Naive thymus-derived CD4-positive, alpha-beta T cell (primary cell): ENCODE results near the gene PRKCI. TPM values are rescaled to one million over a fixed set of nuclear protein-coding genes. Genes with fewer than 3 reads are reported as not detected.
"Not testable (repeated sequence)": the region's sequence is repeated elsewhere in the genome, so short reads cannot be mapped to it uniquely, and the experiment has no call there.

ENCODE experiments used
- ATAC-seq: fragments of 150-1000 bp; cut with Tn5 transposase; 2 replicates; pipeline ENCODE4 v1.10.0; 2021; ENCODE audit warnings: mild to moderate bottlenecking, moderate library complexity
- CTCF ChIA-PET: fragments of 350-600 bp; sonication (Branson Sonifier 250); formaldehyde crosslinking; loops from one replicate; lab custom pipeline; 2021; ENCODE audit warnings: antibody characterized with exemption; lab: Charles Lee
- POLR2A ChIA-PET: fragments of 350-600 bp; sonication (Branson Sonifier 250); formaldehyde crosslinking; loops from one replicate; lab custom pipeline; 2021; ENCODE audit warnings: antibody characterized with exemption, inconsistent platforms; lab: Charles Lee
- DNase-seq, 9 donors: peaks; one replicate each; pipeline versions ENCODE4 v3.0.0 to v3.0.0-alpha.2; 2020 to 2022; ENCODE audit warnings: mixed read lengths in 1 of 9
- H3K27ac ChIP-seq: one replicate; pipeline ENCODE4 v1.7.0; 2013; ENCODE audit warnings: mild to moderate bottlenecking, low read depth, low read length, moderate library complexity
- H3K27me3 ChIP-seq, 2 donors: one replicate each; pipeline ENCODE4 v1.7.0; 2013; ENCODE audit warnings: low read length in 2 of 2, mild to moderate bottlenecking in 2 of 2, moderate library complexity in 2 of 2; ENCODE audit not compliant: control insufficient read depth in 2 of 2, insufficient read depth in 2 of 2
- H3K36me3 ChIP-seq, 3 experiments: 1 replicate in 2 of 3; 2 replicates in 1 of 3; pipeline ENCODE4 v1.7.0; 2013; ENCODE audit warnings: low read length in 3 of 3, mild to moderate bottlenecking in 3 of 3, moderate library complexity in 1 of 3; ENCODE audit not compliant: insufficient read depth in 3 of 3, control insufficient read depth in 2 of 3
- H3K4me1 ChIP-seq, 2 donors: one replicate each; pipeline ENCODE4 v1.7.0; 2013; ENCODE audit warnings: low read length in 2 of 2, mild to moderate bottlenecking in 2 of 2, moderate library complexity in 1 of 2; ENCODE audit not compliant: control insufficient read depth in 2 of 2, insufficient read depth in 2 of 2
- H3K4me3 ChIP-seq: 2 replicates; pipeline ENCODE4 v1.7.0; 2013; ENCODE audit warnings: mild to moderate bottlenecking, low read length
- H3K9me3 ChIP-seq, 3 experiments: 1 replicate in 2 of 3; 2 replicates in 1 of 3; pipeline ENCODE4 v1.7.0; 2013; ENCODE audit warnings: low read length in 3 of 3; ENCODE audit not compliant: control insufficient read depth in 2 of 3
- H3K27ac Mint-ChIP-seq, 9 donors: one replicate each; pipeline ENCODE4 v1.8.0; 2020 to 2022; ENCODE audit warnings: mixed read lengths in 9 of 9, mild to moderate bottlenecking in 8 of 9, moderate library complexity in 5 of 9, inconsistent platforms in 2 of 9
- H3K27me3 Mint-ChIP-seq, 5 donors: one replicate each; pipeline ENCODE4 v1.8.0; 2021 to 2022; ENCODE audit warnings: mixed read lengths in 5 of 5, mild to moderate bottlenecking in 1 of 5
- H3K36me3 Mint-ChIP-seq, 5 donors: one replicate each; pipeline ENCODE4 v1.8.0; 2020 to 2022; ENCODE audit warnings: mixed read lengths in 5 of 5, mild to moderate bottlenecking in 3 of 5, inconsistent platforms in 1 of 5
- H3K4me1 Mint-ChIP-seq, 7 donors: one replicate each; pipeline ENCODE4 v1.8.0; 2020 to 2022; ENCODE audit warnings: mixed read lengths in 7 of 7, mild to moderate bottlenecking in 3 of 7, inconsistent platforms in 1 of 7
- H3K4me3 Mint-ChIP-seq, 10 donors: one replicate each; pipeline ENCODE4 v1.8.0; 2020 to 2022; ENCODE audit warnings: mild to moderate bottlenecking in 10 of 10, mixed read lengths in 10 of 10, moderate library complexity in 6 of 10, inconsistent platforms in 2 of 10
- H3K9me3 Mint-ChIP-seq, 11 donors: one replicate each; pipeline ENCODE4 v1.8.0; 2020 to 2022; ENCODE audit warnings: mixed read lengths in 11 of 11, mild to moderate bottlenecking in 4 of 11, inconsistent platforms in 1 of 11, moderate library complexity in 1 of 11
- intact Hi-C, 2 donors: fragments of 100-400 bp; cut with micrococcal nuclease; formaldehyde crosslinking; loops; one replicate each; pipeline ENCODE4 v1.15.1; 2023
- polyA plus RNA-seq, 2 donors: library from polyadenylated mRNA; unstranded; fragments of 300-500 nt; fragmentation: Illumina TruSeq; gene quantifications; one replicate each; pipeline ENCODE4 v1.2.3, GENCODE V29; 2021
- total RNA-seq, 6 experiments: library from RNA in 5 of 6; stranded (reverse) in 5 of 6; gene quantifications; 1 replicate in 5 of 6; 2 replicates in 1 of 6; pipeline ENCODE4 v1.2.3 and lab custom pipeline; 2021 to 2026

PRKCI gene
- total and polyA plus RNA-seq, 7 experiments from 2014 or later = 14.7 to 26.2 (median 21.7) TPM

GRCh38 chr3:170180908-170181885 lies 41.0 kb upstream of the PRKCI start, which contains the start of gene PHC3:
TSS of gene PHC3 (minus strand) at chr3:170181733. CDS start at chr3:170181715, 18 bp downstream.
- peaks cover 19 to 39% of the 10 kb centered on the region in 2 donors for H3K4me1 ChIP-seq

DNA sequence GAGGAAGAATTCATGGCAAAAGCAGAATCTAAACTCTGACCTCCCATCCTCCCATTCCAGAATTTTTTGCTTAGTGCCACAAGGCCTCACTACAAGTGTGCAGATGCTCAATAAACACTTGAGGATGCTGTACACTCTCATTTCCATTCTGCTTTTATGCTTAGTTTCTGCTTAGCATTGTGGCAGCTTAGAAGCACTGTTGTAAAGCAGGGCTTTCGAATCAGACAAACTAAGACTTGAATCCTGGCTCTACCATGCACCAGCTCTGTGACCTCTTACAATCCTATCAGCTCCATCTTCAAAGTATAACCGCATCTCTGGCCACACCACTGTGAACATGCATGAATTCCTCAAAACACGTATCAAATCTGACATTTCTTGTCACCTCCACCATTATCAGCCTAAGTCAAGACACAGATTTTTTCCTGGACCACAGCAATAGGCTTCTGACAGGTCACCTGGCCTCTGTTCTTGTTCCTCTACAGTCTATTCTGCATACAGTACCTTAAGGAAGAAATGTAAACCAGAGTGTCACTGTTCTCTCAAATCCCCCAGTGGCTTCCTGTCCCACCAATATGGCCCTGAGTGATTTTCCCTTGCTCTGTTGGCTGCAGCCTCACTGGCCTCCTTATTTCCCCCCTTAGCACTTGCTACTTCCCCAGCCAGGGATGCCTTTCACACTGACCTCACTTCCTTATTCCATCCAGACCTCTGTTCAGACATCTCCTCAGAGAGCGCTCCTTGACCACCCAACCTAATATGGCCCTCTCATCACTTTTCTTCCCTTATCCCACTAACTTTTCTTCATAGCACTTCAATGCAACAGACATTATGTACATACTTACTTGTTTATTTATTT lies 32.6 kb upstream of the PRKCI start:
- peaks cover 0 to 14% (median 12%) of the 10 kb centered on the region in 7 donors for H3K4me1 Mint-ChIP-seq
- H3K4me1 ChIP-seq = peaks cover 0 to 4% of the 10 kb centered on the region in 2 donors
- H3K4me3 ChIP-seq = no peak overlapping the region
- H3K4me3 Mint-ChIP-seq = peak overlapping the region in 5 of 10 donors; percentile 10 to 37 (median 23)
- H3K36me3 Mint-ChIP-seq = no peaks in the 10 kb centered on the region
- intact Hi-C loops = loop anchor here (1.0 to 10.0 kb wide), 13 partner anchors 9 to 1065 kb away; partner anchors contain the start of genes PRKCI (in 2 of the 2) and SKIL (in 2 of the 2)
- DNase-seq (no peak), ATAC-seq (peak; percentile 28)
- no peak overlapping the region for H3K27ac ChIP-seq
- peaks cover 0 to 1% (median 0%) of the 10 kb centered on the region in 11 donors for H3K9me3 Mint-ChIP-seq
- CTCF ChIA-PET = interaction anchor here (1.0 to 2.2 kb wide), 4 partner anchors 10 to 622 kb away, joined by 3 to 5 read pairs (median 4); partner anchors contain the start of gene PRKCI
- H3K9me3 ChIP-seq = no peaks in the 10 kb centered on the region
- no peaks in the 10 kb centered on the region for H3K27me3 ChIP-seq
- H3K36me3 ChIP-seq = no peaks in the 10 kb centered on the region
- peaks cover 0 to 21% (median 4%) of the 10 kb centered on the region in 5 donors for H3K27me3 Mint-ChIP-seq
- peak overlapping the region in 2 of 9 donors; percentile 14 to 51 for H3K27ac Mint-ChIP-seq
- POLR2A ChIA-PET = interaction anchor here (0.5 to 1.1 kb wide), 2 partner anchors 11 to 117 kb away, joined by 3 to 4 read pairs; no protein-coding TSS in a partner anchor

More at GRCh38 chr3:170180908-170181885, 41.0 kb upstream of the PRKCI start, which contains the start of gene PHC3:
- DNase-seq (peak; percentile 88 to 95 (median 92)), ATAC-seq (peak; percentile 86)
- Mint-ChIP-seq H3K27me3 (peaks cover 0 to 2% (median 0%) of the 10 kb centered on the region in 5 donors), H3K9me3 (peaks cover 0 to 4% (median 0%) of the 10 kb centered on the region in 11 donors), H3K4me3 (peak within 1 kb of the TSS; percentile 88 to 100 (median 99)), H3K36me3 (peaks cover 2 to 26% (median 14%) of the 10 kb centered on the region in 5 donors), H3K27ac (peak within 1 kb of the TSS; percentile 96 to 100 (median 100)), H3K4me1 (peaks cover 19 to 40% (median 33%) of the 10 kb centered on the region in 7 donors)
- intact Hi-C loops = loop anchor here (1.0 to 10.0 kb wide), 19 partner anchors 8 to 1074 kb away; partner anchors contain the start of genes LRRC34 (in 2 of the 2), LRRIQ4 (in 2 of the 2), PRKCI (in 2 of the 2) and SEC62 (in 2 of the 2)
- peak within 1 kb of the TSS; percentile 98 for H3K27ac ChIP-seq
- peaks cover 6 to 21% (median 14%) of the 10 kb centered on the region in 3 experiments for H3K36me3 ChIP-seq
- H3K4me3 ChIP-seq = peak within 1 kb of the TSS; percentile 93
- ChIA-PET POLR2A (interaction anchor here (0.5 to 5.4 kb wide), 22 partner anchors 11 to 688 kb away, joined by 3 to 41 read pairs (median 3); partner anchors contain the start of genes PRKCI and SKIL), CTCF (no interaction called here)
- H3K9me3 ChIP-seq = no peaks in the 10 kb centered on the region
- H3K27me3 ChIP-seq = no peaks in the 10 kb centered on the region

DNA sequence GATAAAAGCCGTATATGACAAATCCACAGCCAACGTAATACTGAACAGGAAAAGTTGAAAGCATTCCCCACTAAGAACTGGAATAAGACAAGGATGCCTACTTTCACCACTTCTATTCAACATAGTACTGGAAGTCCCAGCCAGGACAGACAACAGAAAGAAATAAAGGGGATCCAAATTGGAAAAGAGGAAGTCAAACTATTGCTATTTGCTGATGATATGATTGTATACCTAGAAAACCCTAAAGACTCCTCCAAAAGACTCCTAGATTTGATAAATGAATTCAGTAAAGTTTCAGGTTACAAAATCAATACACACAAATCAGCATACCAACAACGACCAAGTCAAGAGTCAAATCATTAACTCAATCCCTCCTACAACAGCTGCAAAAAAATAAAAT lies 26.5 kb upstream of the PRKCI start:
- H3K9me3 ChIP-seq, H3K4me1 Mint-ChIP-seq, H3K9me3 Mint-ChIP-seq, H3K4me3 ChIP-seq, H3K36me3 Mint-ChIP-seq, H3K27me3 ChIP-seq, H3K36me3 ChIP-seq, H3K4me3 Mint-ChIP-seq, intact Hi-C loops, H3K27ac Mint-ChIP-seq, H3K4me1 ChIP-seq, ATAC-seq, H3K27ac ChIP-seq, CTCF ChIA-PET, DNase-seq: not testable (repeated sequence)
- peaks cover 0 to 46% (median 6%) of the 10 kb centered on the region in 5 donors for H3K27me3 Mint-ChIP-seq
- POLR2A ChIA-PET = interaction anchor here (1.2 kb wide), 1 partner anchor 26 kb away, joined by 3 read pairs; the partner anchor contains the start of gene PRKCI

GRCh38 chr3:170196833-170197232 lies 25.4 kb upstream of the PRKCI start:
- POLR2A ChIA-PET = interaction anchor here (1.2 kb wide), 1 partner anchor 25 kb away, joined by 3 read pairs; the partner anchor contains the start of gene PRKCI

GRCh38 chr3:170200987-170201386 lies 21.2 kb upstream of the PRKCI start:
- POLR2A ChIA-PET = no interaction called here

More at GRCh38 chr3:170196833-170197232, 25.4 kb upstream of the PRKCI start:
- Histone ChIP-seq H3K9me3 (no peaks in the 10 kb centered on the region), H3K4me3 (no peak overlapping the region), H3K4me1 (no peaks in the 10 kb centered on the region), H3K27ac (no peak overlapping the region), H3K27me3 (no peaks in the 10 kb centered on the region), H3K36me3 (no peaks in the 10 kb centered on the region)
- intact Hi-C loops = no loop called here
- Mint-ChIP-seq H3K4me3 (no peak overlapping the region), H3K27ac (no peak overlapping the region), H3K9me3 (no peaks in the 10 kb centered on the region), H3K27me3 (peaks cover 0 to 49% (median 9%) of the 10 kb centered on the region in 5 donors), H3K36me3 (no peaks in the 10 kb centered on the region), H3K4me1 (no peaks in the 10 kb centered on the region)
- CTCF ChIA-PET = no interaction called here
- DNase-seq (no peak), ATAC-seq (no peak)

More at GRCh38 chr3:170200987-170201386, 21.2 kb upstream of the PRKCI start:
- Mint-ChIP-seq H3K4me1 (no peaks in the 10 kb centered on the region), H3K9me3 (peaks cover 0 to 3% (median 0%) of the 10 kb centered on the region in 11 donors), H3K27me3 (peaks cover 0 to 32% (median 9%) of the 10 kb centered on the region in 5 donors), H3K36me3 (no peaks in the 10 kb centered on the region), H3K4me3 (no peak overlapping the region), H3K27ac (no peak overlapping the region)
- DNase-seq (no peak), ATAC-seq (no peak)
- H3K27me3 ChIP-seq = peaks cover 0 to 6% of the 10 kb centered on the region in 2 donors
- CTCF ChIA-PET = interaction anchor here (0.7 kb wide), 1 partner anchor 225 kb away, joined by 3 read pairs; no protein-coding TSS in a partner anchor
- intact Hi-C loops = no loop called here
- H3K9me3 ChIP-seq = no peaks in the 10 kb centered on the region
- no peaks in the 10 kb centered on the region for H3K36me3 ChIP-seq
- H3K4me1 ChIP-seq = no peaks in the 10 kb centered on the region
- H3K27ac ChIP-seq = no peak overlapping the region
- H3K4me3 ChIP-seq = no peak overlapping the region
